ENCODE measurements around the gene RAPGEF2.
"Not testable (repeated sequence)": the region's sequence is repeated elsewhere in the genome, so short reads cannot be mapped to it uniquely, and the experiment has no call there.

Gene RAPGEF2

GRCh38 chr4:159102622-159103383, at the start of gene RAPGEF2:
Gene RAPGEF2 (plus strand): TSS chr4:159103079. CDS start chr4:159104163, 1,084 bp downstream.
- FAIRE-seq = no peak

- no peak for FAIRE-seq
Measured at GRCh38 chr4:159055833-159056232, 47.0 kb upstream of the RAPGEF2 start.

GRCh38 chr4:159060161-159060560, 42.7 kb upstream of the RAPGEF2 start:
- FAIRE-seq = no peak

GRCh38 chr4:159062381-159062780, 40.5 kb upstream of the RAPGEF2 start:
- no peak for FAIRE-seq

- FAIRE-seq = no peak
Measured at GRCh38 chr4:159065513-159066240, 37.2 kb upstream of the RAPGEF2 start.

GRCh38 chr4:159068139-159068538, 34.7 kb upstream of the RAPGEF2 start:
- FAIRE-seq = not testable (repeated sequence)

GRCh38 chr4:159069922-159070321, 33.0 kb upstream of the RAPGEF2 start:
- no peak for FAIRE-seq

GRCh38 chr4:159070742-159071141, 32.1 kb upstream of the RAPGEF2 start:
- no peak for FAIRE-seq

- FAIRE-seq = no peak
Measured at GRCh38 chr4:159071178-159071968, 31.5 kb upstream of the RAPGEF2 start.

- no peak for FAIRE-seq
Measured at GRCh38 chr4:159071969-159072765, 30.7 kb upstream of the RAPGEF2 start.

GRCh38 chr4:159075531-159075932, 27.3 kb upstream of the RAPGEF2 start:
- no peak for FAIRE-seq

GRCh38 chr4:159077018-159077417, 25.9 kb upstream of the RAPGEF2 start:
- FAIRE-seq = not testable (repeated sequence)

- no peak for FAIRE-seq
Measured at GRCh38 chr4:159077702-159078495, 25.0 kb upstream of the RAPGEF2 start.

GRCh38 chr4:159079074-159079473, 23.8 kb upstream of the RAPGEF2 start:
- no peak for FAIRE-seq

- no peak for FAIRE-seq
Measured at GRCh38 chr4:159086606-159087005, 16.3 kb upstream of the RAPGEF2 start.

GRCh38 chr4:159090255-159090654, 12.6 kb upstream of the RAPGEF2 start:
- FAIRE-seq = no peak

GRCh38 chr4:159094156-159094555, 8.7 kb upstream of the RAPGEF2 start:
- FAIRE-seq = not testable (repeated sequence)

- no peak for FAIRE-seq
Measured at GRCh38 chr4:159096434-159096833, 6.4 kb upstream of the RAPGEF2 start.

- FAIRE-seq = no peak
Measured at GRCh38 chr4:159097144-159097543, 5.7 kb upstream of the RAPGEF2 start.

- no peak for FAIRE-seq
Measured at GRCh38 chr4:159097785-159098184, 5.1 kb upstream of the RAPGEF2 start.

- no peak for FAIRE-seq
Measured at GRCh38 chr4:159098482-159099127, 4.3 kb upstream of the RAPGEF2 start.

Data from colon (tissue), 2 donors.